IPS DF 6.9 (cell line): Measurements from ENCODE around the gene LGALS12.

Experiments
- DNase-seq: peaks from one replicate; pipeline ENCODE4 v3.0.0-alpha.2; 2013; ENCODE audit warnings: low read depth, low spot score
- H3K27ac ChIP-seq: one replicate; pipeline ENCODE4 v1.5.1; 2013; ENCODE audit warnings: low read length, control low read depth
- H3K27me3 ChIP-seq: 2 replicates; pipeline ENCODE4 v1.6.1; 2013; ENCODE audit warnings: mild to moderate bottlenecking, low read length; ENCODE audit not compliant: control insufficient read depth, insufficient read depth
- H3K36me3 ChIP-seq: 2 replicates; pipeline ENCODE4 v1.6.1; 2013; ENCODE audit warnings: low read length; ENCODE audit not compliant: control insufficient read depth, insufficient read depth
- H3K4me1 ChIP-seq: 2 replicates; pipeline ENCODE4 v1.6.1; 2013; ENCODE audit warnings: low read length; ENCODE audit not compliant: control insufficient read depth, insufficient read depth
- H3K4me3 ChIP-seq: 2 replicates; pipeline ENCODE4 v1.5.1; 2013; ENCODE audit warnings: mild to moderate bottlenecking, low read length
- H3K9me3 ChIP-seq: 2 replicates; pipeline ENCODE4 v1.6.1; 2013; ENCODE audit warnings: low read length, inconsistent platforms; ENCODE audit not compliant: control insufficient read depth, insufficient read depth
- WGBS: extraction: QIAGEN DNeasy Blood & Tissue Kit; methylation state at CpG from one replicate; pipeline ENCODE4 v1.1.7; 2013; ENCODE audit warnings: mixed read lengths, missing lambda C conversion rate; ENCODE audit not compliant: insufficient read length, insufficient coverage; 5-methylcytosine and 5-hydroxymethylcytosine counted together

The LGALS12 gene

DNA sequence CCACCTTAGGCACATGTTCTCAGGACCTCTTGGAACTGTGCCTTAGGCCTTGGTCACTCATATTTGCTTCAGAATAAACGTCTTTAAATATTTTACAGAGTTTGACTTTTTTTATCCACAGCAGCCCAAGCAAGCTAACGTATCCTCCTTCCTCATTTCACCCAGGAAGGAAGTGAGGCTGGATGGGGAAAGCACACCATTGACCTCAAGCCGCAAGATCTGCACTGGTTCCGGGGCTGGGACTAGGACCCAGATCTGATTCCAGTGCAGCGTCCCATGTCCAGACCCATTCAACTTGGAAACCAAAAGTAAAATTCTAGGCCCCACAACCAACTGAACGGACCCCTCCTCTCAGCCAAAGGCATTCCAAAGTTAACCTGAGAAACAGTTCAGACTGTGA lies 2.4 kb upstream of the LGALS12 start:
- Histone ChIP-seq H3K4me1 (peaks cover 11% of the 10 kb centered on the region), H3K4me3 (no peak overlapping the region), H3K9me3 (0 out of 2 replicates have a peak, but pooled peaks cover 1% of the 10 kb centered on the region), H3K36me3 (no peaks in the 10 kb centered on the region), H3K27me3 (no peaks in the 10 kb centered on the region), H3K27ac (no peak overlapping the region)
- DNase-seq = no peak
- WGBS = no CpG with 5 or more reads among the region's 6 CpGs

DNA sequence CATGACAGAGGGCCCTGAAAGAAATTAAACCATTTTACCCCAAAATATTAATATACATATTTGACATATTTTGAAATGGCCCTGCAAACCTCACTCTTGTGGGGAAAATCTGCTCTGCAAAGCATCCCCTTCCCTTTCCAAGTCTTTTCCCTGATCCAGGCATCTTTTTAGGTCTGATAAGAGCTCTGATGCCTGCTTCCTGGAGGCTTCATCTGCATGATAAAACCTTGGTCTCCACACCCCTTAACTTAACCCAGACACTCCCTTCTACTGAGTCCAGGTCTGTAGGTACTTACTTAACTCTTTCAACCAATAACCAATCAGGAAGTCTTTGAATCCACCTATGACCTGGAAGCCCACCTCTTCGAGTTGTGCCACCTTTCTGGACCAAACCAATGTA lies 1.8 kb upstream of the LGALS12 start:
- Histone ChIP-seq H3K4me3 (no peak overlapping the region), H3K36me3 (no peaks in the 10 kb centered on the region), H3K27ac (no peak overlapping the region), H3K9me3 (0 out of 2 replicates have a peak, but pooled peaks cover 1% of the 10 kb centered on the region), H3K4me1 (peaks cover 11% of the 10 kb centered on the region), H3K27me3 (no peaks in the 10 kb centered on the region)
- no peak for DNase-seq
- WGBS = no CpG with 5 or more reads among the region's 1 CpG

DNA sequence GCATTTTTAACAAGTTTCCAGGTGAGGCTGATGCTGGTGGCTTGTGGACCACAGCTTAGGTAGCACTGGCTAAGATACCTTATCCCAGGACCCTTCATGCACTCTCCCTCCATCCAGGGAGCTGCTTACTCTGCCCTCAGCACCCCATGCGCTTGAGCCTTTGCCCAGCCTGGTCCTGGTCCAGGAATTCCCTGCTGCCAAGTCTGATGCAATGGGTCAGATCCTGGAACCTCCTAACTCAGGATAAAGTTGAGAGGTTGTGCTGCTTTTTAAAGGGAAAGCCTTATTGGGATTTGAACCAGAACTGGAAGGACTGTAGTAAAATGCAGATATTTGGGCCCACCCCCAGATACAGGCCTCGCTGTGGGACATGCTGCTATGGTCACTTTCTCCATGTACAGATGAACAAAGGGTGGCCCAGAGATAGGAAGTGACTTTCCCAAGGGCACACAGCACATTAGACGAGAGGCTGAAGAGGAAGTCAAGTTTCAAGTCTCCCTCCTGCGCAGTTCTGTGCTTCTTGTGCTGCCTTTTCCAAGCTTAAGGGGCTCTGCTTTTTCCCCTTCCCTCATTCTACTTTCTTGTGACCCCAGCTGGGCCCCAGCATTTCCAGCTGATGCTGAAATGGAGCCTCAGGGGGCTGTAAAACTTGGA lies 824 bp upstream of the LGALS12 start:
- no peak overlapping the region for H3K27ac ChIP-seq
- WGBS = no CpG with 5 or more reads among the region's 4 CpGs
- H3K4me3 ChIP-seq = no peak overlapping the region
- no peaks in the 10 kb centered on the region for H3K36me3 ChIP-seq
- H3K27me3 ChIP-seq = no peaks in the 10 kb centered on the region
- 0 out of 2 replicates have a peak, but pooled peaks cover 1% of the 10 kb centered on the region for H3K9me3 ChIP-seq
- H3K4me1 ChIP-seq = peaks cover 11% of the 10 kb centered on the region
- DNase-seq = no peak

DNA sequence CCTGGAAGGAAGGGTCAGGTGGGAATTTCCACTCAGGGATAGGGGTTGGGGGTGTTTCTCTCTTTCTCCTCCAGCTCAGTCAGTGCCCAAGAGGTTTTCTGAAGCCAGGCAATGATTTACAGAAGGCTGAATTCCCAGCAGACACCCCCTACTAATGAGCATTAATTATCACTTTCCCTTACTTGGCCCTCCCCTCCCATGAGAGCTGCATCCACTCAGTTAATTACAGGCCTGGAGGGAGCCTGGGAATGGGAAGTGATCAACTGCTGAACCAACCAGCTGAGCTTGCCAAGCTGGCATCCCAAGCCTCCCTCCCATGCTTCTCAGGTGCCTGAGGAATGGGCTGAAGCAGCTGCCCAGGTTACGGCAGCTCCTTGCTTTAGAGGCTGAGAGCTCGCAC lies 992 bp downstream of the LGALS12 start:
- Histone ChIP-seq H3K9me3 (no peaks in the 10 kb centered on the region), H3K4me1 (peaks cover 11% of the 10 kb centered on the region), H3K27ac (no peak overlapping the region), H3K27me3 (no peaks in the 10 kb centered on the region), H3K36me3 (no peaks in the 10 kb centered on the region), H3K4me3 (no peak overlapping the region)
- DNase-seq = no peak
- WGBS = no CpG with 5 or more reads among the region's 2 CpGs

DNA sequence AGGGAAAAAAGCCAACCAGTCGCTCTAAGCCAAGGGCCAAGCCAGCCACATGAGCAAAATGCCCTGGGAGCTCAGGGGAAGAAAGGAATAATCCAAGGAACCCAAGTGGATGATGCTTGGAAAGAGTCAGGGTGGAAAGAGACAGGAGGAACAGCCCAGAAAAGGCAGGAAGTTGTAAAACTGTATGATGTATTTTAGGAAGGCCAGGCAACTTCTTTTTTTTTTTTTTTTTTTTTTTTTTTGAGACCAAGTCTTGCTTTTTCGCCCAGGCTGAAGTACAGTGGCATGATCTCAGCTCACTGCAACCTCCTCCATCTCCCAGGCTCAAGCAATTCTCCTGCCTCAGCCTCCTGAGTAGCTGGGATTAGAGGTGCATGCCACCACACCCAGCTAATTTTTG lies 1.6 kb downstream of the LGALS12 start:
- peaks cover 11% of the 10 kb centered on the region for H3K4me1 ChIP-seq
- no peak overlapping the region for H3K4me3 ChIP-seq
- H3K36me3 ChIP-seq = no peaks in the 10 kb centered on the region
- no peaks in the 10 kb centered on the region for H3K9me3 ChIP-seq
- WGBS = no CpG with 5 or more reads among the region's 2 CpGs
- H3K27ac ChIP-seq = no peak overlapping the region
- no peak for DNase-seq
- H3K27me3 ChIP-seq = no peaks in the 10 kb centered on the region

DNA sequence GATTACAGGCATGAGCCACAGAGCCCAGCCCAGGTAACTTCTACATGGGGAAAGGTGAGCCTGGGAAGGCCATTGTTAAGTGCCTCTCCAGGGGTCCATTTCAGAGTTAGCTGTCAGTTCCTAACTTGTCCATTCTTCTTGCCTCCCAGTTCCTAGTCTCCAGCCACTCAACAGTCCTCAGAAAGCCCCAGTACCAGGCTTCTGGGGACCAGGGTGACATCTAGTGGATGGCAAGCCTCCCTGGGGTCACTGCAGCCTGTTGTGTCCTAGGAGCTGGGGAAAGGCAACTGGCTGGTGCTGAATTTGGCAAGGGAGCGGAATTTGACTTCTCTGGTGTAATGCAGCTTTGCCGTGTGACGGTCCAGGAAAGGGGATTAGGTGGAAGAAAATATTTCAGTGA lies 2.1 kb downstream of the LGALS12 start:
- Histone ChIP-seq H3K9me3 (no peaks in the 10 kb centered on the region), H3K4me3 (no peak overlapping the region), H3K27ac (no peak overlapping the region), H3K27me3 (no peaks in the 10 kb centered on the region), H3K36me3 (no peaks in the 10 kb centered on the region), H3K4me1 (peaks cover 11% of the 10 kb centered on the region)
- no peak for DNase-seq
- WGBS = no CpG with 5 or more reads among the region's 3 CpGs

DNA sequence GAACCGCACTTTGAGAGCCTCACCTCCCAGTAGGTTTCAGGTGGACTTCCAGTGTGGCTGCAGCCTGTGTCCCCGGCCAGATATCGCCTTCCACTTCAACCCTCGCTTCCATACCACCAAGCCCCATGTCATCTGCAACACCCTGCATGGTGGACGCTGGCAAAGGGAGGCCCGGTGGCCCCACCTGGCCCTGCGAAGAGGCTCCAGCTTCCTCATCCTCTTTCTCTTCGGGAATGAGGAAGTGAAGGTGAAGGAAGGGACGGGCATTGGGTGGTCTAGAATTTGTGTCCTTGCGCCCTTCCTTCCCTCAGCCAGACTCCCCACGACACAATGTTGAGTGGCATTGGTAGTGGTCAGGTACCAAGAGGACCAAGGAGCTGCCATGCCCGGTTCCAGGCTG lies 2.9 kb downstream of the LGALS12 start:
- Histone ChIP-seq H3K4me3 (no peak overlapping the region), H3K36me3 (no peaks in the 10 kb centered on the region), H3K27ac (no peak overlapping the region), H3K9me3 (no peaks in the 10 kb centered on the region), H3K4me1 (peaks cover 9% of the 10 kb centered on the region), H3K27me3 (no peaks in the 10 kb centered on the region)
- DNase-seq = no peak
- WGBS = no CpG with 5 or more reads among the region's 12 CpGs

DNA sequence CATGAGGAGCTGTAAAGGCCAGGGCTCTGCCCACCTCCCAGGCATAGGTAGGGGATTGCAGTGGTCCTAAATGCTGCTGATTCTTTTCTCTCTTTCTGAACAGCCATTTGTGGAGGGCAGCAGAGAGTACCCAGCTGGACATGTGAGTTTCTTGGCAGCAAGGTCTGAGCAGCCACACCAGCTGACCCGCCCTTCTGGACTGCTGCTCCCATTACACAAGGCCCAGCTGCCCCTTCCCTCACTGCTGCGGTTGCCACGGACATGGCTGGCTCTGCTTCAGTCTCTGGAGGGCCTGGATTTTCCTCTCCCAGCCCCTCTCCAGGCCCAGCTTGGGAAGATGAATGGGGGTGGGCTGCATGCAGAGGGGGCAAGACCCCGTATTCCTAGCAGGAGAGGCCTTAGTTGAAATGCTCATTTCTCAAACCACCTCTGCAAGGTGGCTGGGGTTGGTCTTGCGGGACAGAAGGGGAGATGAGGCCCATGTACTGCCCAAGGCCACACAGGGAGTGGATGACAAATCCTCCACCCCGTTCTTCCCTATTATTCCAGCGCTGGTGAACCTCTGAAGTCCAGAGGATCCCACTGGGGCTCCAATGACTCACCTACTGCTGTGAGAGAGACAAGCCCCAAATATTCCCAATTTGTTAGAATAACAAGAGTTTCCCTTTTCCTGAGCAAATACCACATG lies 4.6 kb downstream of the LGALS12 start:
- no peaks in the 10 kb centered on the region for H3K9me3 ChIP-seq
- no peak overlapping the region for H3K27ac ChIP-seq
- DNase-seq = no peak
- H3K4me1 ChIP-seq = peaks cover 9% of the 10 kb centered on the region
- no peaks in the 10 kb centered on the region for H3K27me3 ChIP-seq
- no peaks in the 10 kb centered on the region for H3K36me3 ChIP-seq
- no CpG with 5 or more reads among the region's 7 CpGs for WGBS
- no peak overlapping the region for H3K4me3 ChIP-seq

DNA sequence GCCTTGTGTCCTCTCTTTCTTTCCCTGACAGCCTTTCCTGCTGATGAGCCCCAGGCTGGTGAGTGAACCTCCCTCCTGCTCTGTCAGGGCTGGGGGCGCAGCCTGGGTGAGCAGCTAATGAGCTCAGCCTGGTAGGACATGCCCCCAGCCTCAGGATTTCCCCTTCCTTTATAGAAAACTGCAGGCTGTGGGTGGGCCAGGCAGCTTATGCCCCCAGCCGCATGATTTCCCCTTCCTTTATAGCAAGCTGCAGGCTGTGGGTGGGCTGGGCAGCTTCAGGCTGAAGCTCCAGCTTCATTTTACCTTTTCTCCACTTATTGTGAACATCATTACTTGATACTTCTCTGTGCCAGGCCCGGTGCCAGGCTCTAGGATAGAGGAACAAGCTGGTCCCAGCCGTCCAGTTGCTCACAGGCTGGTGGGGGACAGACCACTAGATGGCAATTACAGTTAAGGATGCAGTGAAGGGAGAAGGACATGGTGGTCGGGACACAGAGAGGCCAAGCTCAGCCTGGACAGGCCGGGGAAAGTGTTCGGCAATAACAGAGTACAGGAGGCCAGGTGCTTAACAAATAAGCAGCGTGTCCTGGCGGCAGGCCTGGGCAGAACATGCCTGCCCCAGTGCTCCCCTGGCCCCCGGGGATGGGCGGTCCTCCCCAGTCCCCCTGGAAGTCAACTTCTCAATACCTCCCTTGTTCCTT lies 5.3 kb downstream of the LGALS12 start:
- Histone ChIP-seq H3K9me3 (no peaks in the 10 kb centered on the region), H3K4me1 (peaks cover 7% of the 10 kb centered on the region), H3K4me3 (no peak overlapping the region), H3K27ac (no peak overlapping the region), H3K36me3 (no peaks in the 10 kb centered on the region), H3K27me3 (no peaks in the 10 kb centered on the region)
- whole genome bisulfite sequencing = no CpG with 5 or more reads among the region's 11 CpGs
- DNase-seq = no peak

DNA sequence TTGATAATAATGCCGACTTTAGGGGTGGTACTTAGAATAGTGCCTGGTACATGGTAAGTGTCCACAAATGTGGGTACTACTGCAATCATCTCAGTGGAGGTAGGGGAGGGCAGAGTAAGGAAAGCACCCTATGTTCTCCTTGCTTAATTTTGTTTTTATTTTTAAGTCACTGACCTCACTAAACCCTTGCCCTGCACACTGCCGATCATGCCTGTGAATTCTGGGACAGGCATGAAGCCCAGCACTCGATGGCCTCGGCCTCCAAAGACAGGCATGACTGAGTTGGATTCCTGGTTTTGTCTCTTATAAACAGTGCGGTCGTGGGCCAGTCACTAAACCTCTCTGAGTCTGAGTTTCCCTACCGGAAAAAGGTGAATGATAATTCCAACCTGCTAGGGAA lies 6.9 kb downstream of the LGALS12 start:
- DNase-seq = no peak
- no peaks in the 10 kb centered on the region for H3K4me1 ChIP-seq
- no peaks in the 10 kb centered on the region for H3K36me3 ChIP-seq
- H3K4me3 ChIP-seq = no peak overlapping the region
- H3K27ac ChIP-seq = no peak overlapping the region
- H3K27me3 ChIP-seq = no peaks in the 10 kb centered on the region
- no peaks in the 10 kb centered on the region for H3K9me3 ChIP-seq
- no CpG with 5 or more reads among the region's 7 CpGs for WGBS
